Activated B cell treated with CpG ODN at 0.5 μM for 24 hours (primary cell): ENCODE measurements around the gene CERS1. TPM values are rescaled to one million over a fixed set of nuclear protein-coding genes. Genes with fewer than 3 reads are reported as not detected.

ENCODE experiments used
- ATAC-seq: fragments of 200-7000 bp; cut with Tn5 transposase; one replicate; pipeline ENCODE4 v1.10.0; 2021; ENCODE audit warnings: low read depth, mild to moderate bottlenecking, moderate library complexity
- CTCF ChIA-PET: fragments of 350-600 bp; sonication (Branson Sonifier 250); formaldehyde crosslinking; loops from one replicate; lab custom pipeline; 2021; ENCODE audit warnings: antibody characterized with exemption; lab: Charles Lee
- POLR2A ChIA-PET: fragments of 350-600 bp; sonication (Branson Sonifier 250); formaldehyde crosslinking; loops from one replicate; lab custom pipeline; 2021; ENCODE audit warnings: antibody characterized with exemption; lab: Charles Lee
- DNase-seq: peaks from one replicate; pipeline ENCODE4 v3.0.0; 2022
- H3K27ac Mint-ChIP-seq: one replicate; pipeline ENCODE4 v1.8.0; 2020; ENCODE audit warnings: mixed read lengths
- H3K27me3 Mint-ChIP-seq: one replicate; pipeline ENCODE4 v1.8.0; 2021; ENCODE audit warnings: mixed read lengths
- H3K36me3 Mint-ChIP-seq: one replicate; pipeline ENCODE4 v1.8.0; 2021; ENCODE audit warnings: low read depth, mixed read lengths
- H3K4me1 Mint-ChIP-seq: one replicate; pipeline ENCODE4 v1.8.0; 2021; ENCODE audit warnings: mixed read lengths
- H3K4me3 Mint-ChIP-seq: one replicate; pipeline ENCODE4 v1.8.0; 2020; ENCODE audit warnings: mild to moderate bottlenecking, mixed read lengths
- H3K9me3 Mint-ChIP-seq: one replicate; pipeline ENCODE4 v1.8.0; 2020; ENCODE audit warnings: mixed read lengths
- intact Hi-C: fragments of 100-400 bp; cut with micrococcal nuclease; formaldehyde crosslinking; loops from one replicate; pipeline ENCODE4 v1.15.1; 2024
- total RNA-seq: library from RNA; stranded (reverse); gene quantifications from 2 replicates; pipeline ENCODE4 v1.2.3, GENCODE V29; 2022
- TF ChIP-seq, protein P1 (sequence below): fragments of 200-600 bp; IDR thresholded peaks from one replicate; pipeline ENCODE4 v1.8.0; 2022; ENCODE audit warnings: antibody characterized with exemption, mild to moderate bottlenecking

CERS1 gene
- total RNA-seq, 1 donor from 2014 or later = not detected

DNA sequence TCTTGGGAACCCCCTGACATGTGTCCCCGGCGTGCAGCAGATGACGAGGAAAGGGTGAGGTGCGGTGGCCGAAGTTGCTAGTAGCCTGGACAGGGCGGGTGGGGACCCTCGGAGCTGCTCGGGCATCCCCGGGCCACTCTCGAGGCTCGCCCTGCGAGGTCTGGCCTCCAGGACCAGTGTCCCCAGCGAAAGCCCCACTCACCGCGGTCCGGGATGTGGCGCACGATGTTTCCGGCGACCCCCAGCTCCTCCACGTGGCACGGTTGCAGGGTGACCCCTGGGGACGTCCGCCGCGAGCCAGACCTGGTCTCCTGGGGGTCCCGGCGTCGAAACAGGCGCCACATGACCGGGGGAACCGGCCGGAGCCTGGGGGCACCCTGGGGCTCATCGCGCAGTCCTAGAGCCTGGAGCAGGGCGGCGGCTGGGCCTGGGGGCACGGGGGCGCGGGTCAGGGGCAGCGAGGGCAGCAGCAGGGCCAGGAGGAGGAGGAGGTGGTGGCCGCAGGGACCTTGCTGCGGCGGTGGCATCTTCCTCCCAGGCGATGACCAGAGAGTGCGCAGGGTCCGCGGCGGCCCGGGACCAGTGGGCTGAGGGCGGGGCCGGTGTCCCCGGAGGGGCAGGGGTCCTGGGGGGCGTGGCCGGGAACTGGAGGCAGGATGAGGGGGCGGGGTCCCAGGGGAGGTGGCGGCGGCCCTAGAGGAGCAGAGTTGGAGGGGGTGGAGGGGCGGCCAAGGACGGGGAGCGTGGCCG lies 26.0 kb downstream of the CERS1 start:
- no peak for DNase-seq
- POLR2A ChIA-PET = no interaction called here
- peaks cover 8% of the 10 kb centered on the region for H3K4me1 Mint-ChIP-seq
- peaks cover 28% of the 10 kb centered on the region for H3K36me3 Mint-ChIP-seq
- no peak overlapping the region for H3K4me3 Mint-ChIP-seq
- intact Hi-C loops = no loop called here
- no peak for ATAC-seq
- peaks cover 18% of the 10 kb centered on the region for H3K27me3 Mint-ChIP-seq
- CTCF ChIA-PET = no interaction called here
- no peak overlapping the region for H3K27ac Mint-ChIP-seq
- TF ChIP-seq, protein P1, sequence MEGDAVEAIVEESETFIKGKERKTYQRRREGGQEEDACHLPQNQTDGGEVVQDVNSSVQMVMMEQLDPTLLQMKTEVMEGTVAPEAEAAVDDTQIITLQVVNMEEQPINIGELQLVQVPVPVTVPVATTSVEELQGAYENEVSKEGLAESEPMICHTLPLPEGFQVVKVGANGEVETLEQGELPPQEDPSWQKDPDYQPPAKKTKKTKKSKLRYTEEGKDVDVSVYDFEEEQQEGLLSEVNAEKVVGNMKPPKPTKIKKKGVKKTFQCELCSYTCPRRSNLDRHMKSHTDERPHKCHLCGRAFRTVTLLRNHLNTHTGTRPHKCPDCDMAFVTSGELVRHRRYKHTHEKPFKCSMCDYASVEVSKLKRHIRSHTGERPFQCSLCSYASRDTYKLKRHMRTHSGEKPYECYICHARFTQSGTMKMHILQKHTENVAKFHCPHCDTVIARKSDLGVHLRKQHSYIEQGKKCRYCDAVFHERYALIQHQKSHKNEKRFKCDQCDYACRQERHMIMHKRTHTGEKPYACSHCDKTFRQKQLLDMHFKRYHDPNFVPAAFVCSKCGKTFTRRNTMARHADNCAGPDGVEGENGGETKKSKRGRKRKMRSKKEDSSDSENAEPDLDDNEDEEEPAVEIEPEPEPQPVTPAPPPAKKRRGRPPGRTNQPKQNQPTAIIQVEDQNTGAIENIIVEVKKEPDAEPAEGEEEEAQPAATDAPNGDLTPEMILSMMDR = no peak
- H3K9me3 Mint-ChIP-seq = no peaks in the 10 kb centered on the region

DNA sequence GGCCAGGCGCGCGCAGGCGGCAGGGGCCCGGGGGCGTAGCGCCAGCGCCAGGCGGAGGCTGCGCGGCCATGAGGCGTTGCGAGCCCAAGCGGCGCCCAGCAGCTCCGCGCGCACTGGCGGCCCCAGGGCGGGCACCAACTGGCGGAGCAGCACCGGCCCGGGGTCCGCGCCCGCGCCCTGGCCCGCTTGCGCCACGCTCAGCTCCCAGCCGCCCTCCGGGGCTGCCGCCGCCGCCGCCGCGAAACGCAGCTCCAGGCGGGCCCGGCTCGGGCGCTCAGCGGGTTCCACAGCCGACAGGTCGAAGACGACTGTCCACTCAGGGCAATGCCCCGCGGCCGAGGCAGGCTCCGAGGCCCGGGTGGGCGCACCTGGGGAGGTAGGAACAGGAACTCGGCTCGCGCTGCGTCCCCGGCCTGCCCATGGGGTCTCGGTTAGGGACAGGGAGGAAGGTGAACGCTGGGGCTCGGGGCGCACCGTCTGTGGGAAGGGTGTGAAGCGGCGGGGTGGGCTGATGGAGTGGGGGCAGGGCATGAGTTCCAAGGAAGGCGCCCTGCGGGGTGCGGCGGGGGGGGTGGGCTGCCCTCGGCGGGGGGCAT lies 26.8 kb downstream of the CERS1 start:
- CTCF ChIA-PET = no interaction called here
- POLR2A ChIA-PET = no interaction called here
- Mint-ChIP-seq H3K27ac (no peak overlapping the region), H3K4me3 (no peak overlapping the region), H3K9me3 (no peaks in the 10 kb centered on the region), H3K36me3 (peaks cover 35% of the 10 kb centered on the region), H3K4me1 (peaks cover 8% of the 10 kb centered on the region), H3K27me3 (peaks cover 15% of the 10 kb centered on the region)
- no peak for DNase-seq
- intact Hi-C loops = no loop called here
- TF ChIP-seq, protein P1 = no peak
- ATAC-seq = no peak

DNA sequence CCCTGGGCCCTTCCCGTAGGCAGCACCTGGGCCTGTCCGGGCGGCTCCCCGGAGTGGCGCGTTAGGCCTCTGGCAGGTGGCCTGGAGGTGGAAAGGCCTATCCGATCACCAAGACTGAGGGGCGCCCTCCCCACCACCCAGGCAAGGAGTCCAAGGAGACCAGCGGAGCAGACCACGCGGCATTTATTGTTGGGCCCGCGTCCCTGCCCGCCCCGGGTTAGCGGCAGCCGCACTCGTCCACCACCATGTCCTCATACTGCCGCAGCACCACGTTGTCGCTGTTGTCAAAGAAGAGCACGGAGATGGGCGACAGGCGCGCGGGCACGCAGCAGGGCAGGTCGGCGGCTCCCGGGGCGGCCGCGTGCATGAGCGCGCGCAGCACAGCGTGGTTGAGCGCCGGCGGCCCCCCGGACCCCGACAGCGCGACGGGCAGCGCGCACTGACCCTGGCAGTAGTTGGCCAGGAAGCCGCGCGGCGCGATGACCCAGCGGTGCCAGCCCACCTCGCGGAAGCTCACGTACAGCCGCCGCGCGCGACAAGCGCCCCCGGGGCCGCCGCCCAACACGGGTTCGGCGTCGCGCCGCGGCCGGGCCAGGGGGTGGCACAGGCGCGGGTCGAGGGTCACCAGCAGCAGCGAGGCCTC lies 27.5 kb downstream of the CERS1 start:
- TF ChIP-seq, protein P1 = no peak
- no peak for DNase-seq
- ChIA-PET CTCF (no interaction called here), POLR2A (no interaction called here)
- H3K36me3 Mint-ChIP-seq = peaks cover 40% of the 10 kb centered on the region
- peaks cover 15% of the 10 kb centered on the region for H3K27me3 Mint-ChIP-seq
- no peak overlapping the region for H3K4me3 Mint-ChIP-seq
- H3K27ac Mint-ChIP-seq = no peak overlapping the region
- no peak for ATAC-seq
- no peaks in the 10 kb centered on the region for H3K9me3 Mint-ChIP-seq
- intact Hi-C loops = no loop called here
- peaks cover 8% of the 10 kb centered on the region for H3K4me1 Mint-ChIP-seq

DNA sequence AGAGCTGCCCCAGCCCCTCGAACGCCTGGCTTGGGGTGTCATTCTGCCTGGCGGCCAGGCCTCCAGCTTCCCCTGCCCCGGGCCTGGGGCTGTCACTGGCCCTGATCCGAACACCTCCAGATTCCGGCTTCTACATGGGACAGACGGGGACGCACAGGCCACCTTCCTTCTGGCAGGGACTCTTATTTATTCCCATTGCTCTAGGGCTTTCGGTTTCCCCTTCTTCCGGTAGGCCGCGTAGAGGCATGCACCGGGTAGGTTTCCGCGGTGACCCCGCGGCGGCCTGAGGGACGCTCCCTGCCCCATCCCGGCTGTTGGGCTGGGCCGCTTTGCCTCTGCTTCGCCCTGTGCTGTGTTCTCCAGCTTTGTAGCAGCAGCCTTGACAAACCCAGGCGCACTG lies 28.2 kb downstream of the CERS1 start:
- no peak overlapping the region for H3K27ac Mint-ChIP-seq
- peaks cover 10% of the 10 kb centered on the region for H3K27me3 Mint-ChIP-seq
- TF ChIP-seq, protein P1 = no peak
- peaks cover 46% of the 10 kb centered on the region for H3K36me3 Mint-ChIP-seq
- H3K4me3 Mint-ChIP-seq = no peak overlapping the region
- ChIA-PET CTCF (no interaction called here), POLR2A (no interaction called here)
- intact Hi-C loops = no loop called here
- H3K9me3 Mint-ChIP-seq = no peaks in the 10 kb centered on the region
- H3K4me1 Mint-ChIP-seq = peaks cover 8% of the 10 kb centered on the region
- ATAC-seq (no peak), DNase-seq (no peak)

DNA sequence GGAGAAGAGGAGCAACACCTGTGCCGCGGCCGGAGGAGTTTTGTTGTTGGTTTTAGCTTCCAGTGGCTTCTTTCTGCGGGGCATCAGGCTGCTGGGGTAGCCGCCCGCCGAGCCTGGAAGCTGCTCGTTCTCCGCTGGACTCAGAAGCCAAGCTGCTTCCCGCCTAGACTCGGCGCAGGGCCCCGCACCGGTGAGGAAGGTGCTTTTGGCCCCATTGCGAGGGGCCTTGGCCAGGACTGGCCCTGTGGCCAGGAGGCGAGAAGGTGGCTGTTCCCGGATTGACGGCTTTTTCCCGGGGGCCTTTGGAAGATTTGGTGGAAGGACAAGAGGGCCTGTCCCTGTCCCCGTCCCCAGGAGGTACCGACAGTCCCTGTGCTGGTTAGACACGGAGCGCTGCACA lies 28.8 kb downstream of the CERS1 start:
- intact Hi-C loops = no loop called here
- Mint-ChIP-seq H3K27ac (no peak overlapping the region), H3K36me3 (peaks cover 51% of the 10 kb centered on the region), H3K4me1 (peaks cover 10% of the 10 kb centered on the region), H3K4me3 (no peak overlapping the region), H3K27me3 (peaks cover 10% of the 10 kb centered on the region), H3K9me3 (no peaks in the 10 kb centered on the region)
- CTCF ChIA-PET = interaction anchor here (1.2 to 1.3 kb wide), 2 partner anchors 20 to 278 kb away, joined by 3 to 4 read pairs; no protein-coding TSS in a partner anchor
- DNase-seq = no peak
- POLR2A ChIA-PET = no interaction called here
- no peak for ATAC-seq
- TF ChIP-seq, protein P1 = no peak
